Upper lobe of left lung (tissue), 4 donors: Measurements from ENCODE around the gene PAX5.

Experiments used
- CTCF ChIP-seq, 6 experiments: fragments of 450-650 bp in 4 of 6; fragments of 200-600 bp in 2 of 6; sonication (generic) in 2 of 6; IDR thresholded peaks; one replicate each; pipeline ENCODE4 v1.5.1; 2016 to 2019; ENCODE audit warnings: antibody characterized with exemption in 6 of 6
- POLR2A ChIP-seq, 4 donors: fragments of 450-650 bp; IDR thresholded peaks; one replicate each; pipeline ENCODE4 v1.5.1; 2016 to 2017; ENCODE audit warnings: antibody characterized with exemption in 4 of 4, mild to moderate bottlenecking in 2 of 4
- POLR2AphosphoS5 ChIP-seq, 2 donors: sonication (generic); formaldehyde crosslinking; IDR thresholded peaks; one replicate each; pipeline ENCODE4 v1.5.1; 2017; ENCODE audit warnings: antibody characterized with exemption in 2 of 2

- no peak for TF ChIP-seq CTCF (IDR thresholded peaks at IDR 0.05)
- no peak for TF ChIP-seq POLR2AphosphoS5 (IDR thresholded peaks at IDR 0.05)
- TF ChIP-seq POLR2A (IDR thresholded peaks at IDR 0.05): no peak
Observed at GRCh38 chr9:36902080-36902716, 131.9 kb downstream of the PAX5 start.
